HG03520 (cell line): Measurements from ENCODE around the gene ABLIM2.

Experiments
- ATAC-seq: cut with Tn5 transposase; IDR thresholded peaks from one replicate; pipeline ENCODE4 v1.9.1; 2021; ENCODE audit warnings: mild to moderate bottlenecking, moderate library complexity; ENCODE audit not compliant: unreplicated experiment

Gene ABLIM2

GRCh38 chr4:8009710-8010511 lies 148.7 kb downstream of the ABLIM2 start:
- no peak for ATAC-seq

GRCh38 chr4:8009097-8009496 lies 149.5 kb downstream of the ABLIM2 start:
- no peak for ATAC-seq

- no peak for ATAC-seq
Observed at GRCh38 chr4:8008391-8008790, 150.2 kb downstream of the ABLIM2 start.

- no peak for ATAC-seq
Observed at GRCh38 chr4:8007581-8007980, 151.0 kb downstream of the ABLIM2 start.

- no peak for ATAC-seq
Observed at GRCh38 chr4:8006471-8006870, 152.1 kb downstream of the ABLIM2 start.

- ATAC-seq, result no peak
Observed at GRCh38 chr4:8005814-8006215, 152.8 kb downstream of the ABLIM2 start.

GRCh38 chr4:8005033-8005808 lies 153.4 kb downstream of the ABLIM2 start:
- ATAC-seq, result no peak

- no peak for ATAC-seq
Observed at GRCh38 chr4:8004066-8004465, 154.5 kb downstream of the ABLIM2 start.

- no peak for ATAC-seq
Observed at GRCh38 chr4:8002525-8003309, 155.9 kb downstream of the ABLIM2 start.

- no peak for ATAC-seq
Observed at GRCh38 chr4:8001564-8002355, 156.9 kb downstream of the ABLIM2 start.

- no peak for ATAC-seq
Observed at GRCh38 chr4:8000721-8001491, 157.7 kb downstream of the ABLIM2 start.

GRCh38 chr4:8000247-8000646 lies 158.4 kb downstream of the ABLIM2 start:
- ATAC-seq, result no peak

GRCh38 chr4:7999695-8000094 lies 158.9 kb downstream of the ABLIM2 start:
- no peak for ATAC-seq

- ATAC-seq, result no peak
Observed at GRCh38 chr4:7999279-7999678, 159.3 kb downstream of the ABLIM2 start.

GRCh38 chr4:7998447-7998846 lies 160.2 kb downstream of the ABLIM2 start:
- ATAC-seq, result no peak

GRCh38 chr4:7995866-7996265 lies 162.7 kb downstream of the ABLIM2 start:
- no peak for ATAC-seq

GRCh38 chr4:7995135-7995534 lies 163.5 kb downstream of the ABLIM2 start:
- no peak for ATAC-seq

- ATAC-seq, result no peak
Observed at GRCh38 chr4:7993671-7994070, 164.9 kb downstream of the ABLIM2 start.

GRCh38 chr4:7992846-7993245 lies 165.8 kb downstream of the ABLIM2 start:
- ATAC-seq, result no peak
